ENCODE results near the gene EFCAB13.
A peak's percentile ranks its signal among the peaks of the same experiment; 100 is the strongest.

The EFCAB13 gene, protein sequence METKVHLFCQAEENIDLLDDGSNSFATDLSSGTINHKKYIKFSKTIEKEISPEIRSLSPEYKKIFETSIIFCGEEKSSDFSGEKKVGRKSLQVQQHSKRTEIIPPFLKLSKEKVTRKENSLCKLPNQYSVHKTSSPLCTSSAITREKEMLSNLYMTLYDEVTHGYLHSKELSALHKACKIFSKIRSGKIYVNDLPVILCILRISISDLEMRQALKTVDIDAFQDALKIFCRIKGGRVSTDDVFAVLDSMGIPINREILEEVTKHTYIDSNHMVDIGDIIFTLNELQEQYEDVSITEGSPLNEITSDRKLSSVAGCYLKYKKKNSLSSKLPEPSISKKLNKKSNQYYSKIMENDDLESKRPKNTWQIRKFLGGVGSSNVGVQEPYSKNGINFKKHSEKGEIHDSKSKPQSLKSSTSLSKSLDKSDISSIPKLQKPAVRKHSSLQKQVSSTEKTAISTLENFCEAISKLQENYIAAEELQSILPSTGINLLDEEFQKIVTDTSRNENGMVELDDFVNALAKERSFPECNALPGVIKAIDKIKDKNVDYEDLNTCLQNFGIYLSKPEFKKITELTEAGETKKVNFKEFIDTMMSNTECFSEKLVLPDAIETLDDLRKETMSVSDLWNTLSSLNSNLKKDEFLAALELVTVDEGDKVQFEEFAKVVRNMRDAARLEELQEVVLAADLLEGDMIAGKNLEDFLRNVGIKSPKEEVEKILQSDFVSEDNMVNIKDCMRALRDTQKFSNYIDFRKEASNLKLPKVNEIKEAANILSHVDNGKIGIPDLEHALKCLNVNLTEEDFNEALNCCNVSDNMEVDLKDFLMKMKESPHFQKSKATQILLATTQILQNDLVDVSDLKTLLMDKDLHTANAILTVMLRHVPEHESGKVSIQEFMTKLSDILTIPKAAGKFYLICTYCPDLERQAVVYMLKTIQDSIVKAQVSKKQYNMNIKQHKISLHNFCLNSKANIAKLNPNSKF

DNA sequence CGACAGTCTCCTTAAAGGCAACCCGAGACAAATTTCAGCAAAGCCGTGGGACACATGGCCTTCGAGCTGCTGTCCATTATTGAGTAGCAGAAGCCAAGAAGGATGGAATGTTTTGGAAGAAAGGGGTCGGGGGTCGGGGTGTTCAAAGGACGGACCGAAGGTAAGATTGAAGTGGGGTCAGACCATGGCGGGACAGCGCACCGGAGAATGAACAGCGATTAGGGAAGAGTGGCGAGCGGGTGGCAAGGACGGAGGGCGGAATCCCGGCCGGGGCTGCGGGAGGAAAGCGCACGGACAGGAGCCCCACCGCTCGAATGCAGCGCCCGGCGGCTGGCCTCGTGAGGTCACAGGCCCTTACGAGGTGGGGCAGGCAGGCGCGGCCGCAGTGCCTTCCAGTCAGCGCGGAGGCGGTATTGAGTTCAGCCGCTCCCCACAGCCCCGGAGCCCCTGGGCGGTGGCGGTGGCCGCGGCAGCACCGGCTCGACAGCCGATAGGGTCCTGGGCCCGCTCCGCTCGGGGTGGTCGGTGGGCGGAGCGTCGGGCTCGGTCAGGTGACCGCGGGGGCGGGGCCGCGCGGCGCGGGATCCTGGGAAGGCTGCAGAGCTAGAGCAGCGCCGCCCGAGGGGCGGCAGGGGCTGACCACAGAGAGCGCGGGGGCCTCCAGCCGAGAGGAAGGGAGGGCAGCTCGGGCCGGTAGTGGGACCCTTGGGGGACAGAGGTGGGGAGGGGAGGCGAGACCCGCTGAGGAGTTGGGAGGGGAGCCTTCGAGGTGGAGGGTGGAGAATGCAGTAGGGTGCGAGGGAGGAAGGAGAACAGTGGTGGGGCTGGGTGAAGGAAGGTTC, at the start of gene EFCAB13:
Gene EFCAB13, plus strand, starts transcription at position 574 of the 842 bp plus-strand sequence. CDS start 4,399 bp downstream, outside the sequence.
- no peaks in the 10 kb centered on the region for H3K27me3 ChIP-seq
- peaks cover 0 to 4% (median 0%) of the 10 kb centered on the region in 3 donors for H3K36me3 ChIP-seq
- H3K4me3 ChIP-seq: peak within 1 kb of the TSS; percentile 80 to 90
- H3K9me3 ChIP-seq: no peaks in the 10 kb centered on the region
- H3K27ac ChIP-seq: peak within 1 kb of the TSS; percentile 95 to 97
- peak; percentile 90 to 94 for DNase-seq
- TF ChIP-seq, protein P1, sequence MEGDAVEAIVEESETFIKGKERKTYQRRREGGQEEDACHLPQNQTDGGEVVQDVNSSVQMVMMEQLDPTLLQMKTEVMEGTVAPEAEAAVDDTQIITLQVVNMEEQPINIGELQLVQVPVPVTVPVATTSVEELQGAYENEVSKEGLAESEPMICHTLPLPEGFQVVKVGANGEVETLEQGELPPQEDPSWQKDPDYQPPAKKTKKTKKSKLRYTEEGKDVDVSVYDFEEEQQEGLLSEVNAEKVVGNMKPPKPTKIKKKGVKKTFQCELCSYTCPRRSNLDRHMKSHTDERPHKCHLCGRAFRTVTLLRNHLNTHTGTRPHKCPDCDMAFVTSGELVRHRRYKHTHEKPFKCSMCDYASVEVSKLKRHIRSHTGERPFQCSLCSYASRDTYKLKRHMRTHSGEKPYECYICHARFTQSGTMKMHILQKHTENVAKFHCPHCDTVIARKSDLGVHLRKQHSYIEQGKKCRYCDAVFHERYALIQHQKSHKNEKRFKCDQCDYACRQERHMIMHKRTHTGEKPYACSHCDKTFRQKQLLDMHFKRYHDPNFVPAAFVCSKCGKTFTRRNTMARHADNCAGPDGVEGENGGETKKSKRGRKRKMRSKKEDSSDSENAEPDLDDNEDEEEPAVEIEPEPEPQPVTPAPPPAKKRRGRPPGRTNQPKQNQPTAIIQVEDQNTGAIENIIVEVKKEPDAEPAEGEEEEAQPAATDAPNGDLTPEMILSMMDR (IDR thresholded peaks at IDR 0.05): peak; percentile 18 to 34
- intact Hi-C loops (cut with DNase I; ENCODE audit: low total_unique reads): no loop called here
- H3K4me1 ChIP-seq: peaks cover 0 to 10% (median 2%) of the 10 kb centered on the region in 4 donors

DNA sequence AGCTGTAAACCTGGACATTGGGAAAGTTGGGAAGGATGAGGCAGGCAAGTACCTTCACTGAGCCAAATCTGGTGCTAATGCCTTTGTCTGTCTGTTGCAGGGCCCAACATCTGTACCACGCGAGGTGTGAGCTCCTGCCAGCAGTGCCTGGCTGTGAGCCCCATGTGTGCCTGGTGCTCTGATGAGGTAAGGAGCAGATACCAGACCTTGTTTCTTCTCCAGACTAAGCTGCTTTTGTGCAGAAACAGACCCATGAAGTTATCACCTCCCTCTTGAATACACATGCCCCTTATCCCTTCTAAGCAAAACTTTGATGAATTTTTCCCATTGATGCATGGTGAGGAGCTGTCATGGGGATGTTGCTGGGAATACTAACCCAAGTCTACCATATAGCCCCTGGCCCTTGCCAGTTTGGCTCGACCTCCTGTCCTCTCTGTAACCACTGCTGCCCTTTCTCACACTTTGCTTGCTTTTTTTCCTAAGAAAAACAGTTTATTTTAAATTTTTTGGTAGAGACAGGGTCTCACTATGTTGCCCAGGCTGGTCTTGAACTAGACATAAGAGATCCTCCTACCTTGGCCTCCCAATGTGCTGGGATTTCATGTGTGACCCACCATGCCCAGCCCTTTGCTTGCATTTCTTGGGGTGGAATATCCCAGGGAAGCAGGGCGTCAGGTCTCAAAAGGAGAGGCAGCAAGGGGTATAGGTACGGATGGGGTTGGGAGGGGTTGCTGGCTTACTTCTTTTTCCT, 49.3 kb upstream of the EFCAB13 start:
- H3K36me3 ChIP-seq: no peaks in the 10 kb centered on the region
- no peak for DNase-seq
- TF ChIP-seq, protein P1 (IDR thresholded peaks at IDR 0.05): no peak
- no peak overlapping the region for H3K4me3 ChIP-seq
- intact Hi-C loops (cut with DNase I; ENCODE audit: low total_unique reads): loop anchor here (5.0 kb wide), 1 partner anchor 38 kb away; no protein-coding TSS in a partner anchor
- H3K4me1 ChIP-seq: peaks cover 5 to 86% (median 62%) of the 10 kb centered on the region in 4 donors
- H3K27ac ChIP-seq: peak overlapping the region; percentile 85 to 92
- H3K27me3 ChIP-seq: no peaks in the 10 kb centered on the region
- no peaks in the 10 kb centered on the region for H3K9me3 ChIP-seq

DNA sequence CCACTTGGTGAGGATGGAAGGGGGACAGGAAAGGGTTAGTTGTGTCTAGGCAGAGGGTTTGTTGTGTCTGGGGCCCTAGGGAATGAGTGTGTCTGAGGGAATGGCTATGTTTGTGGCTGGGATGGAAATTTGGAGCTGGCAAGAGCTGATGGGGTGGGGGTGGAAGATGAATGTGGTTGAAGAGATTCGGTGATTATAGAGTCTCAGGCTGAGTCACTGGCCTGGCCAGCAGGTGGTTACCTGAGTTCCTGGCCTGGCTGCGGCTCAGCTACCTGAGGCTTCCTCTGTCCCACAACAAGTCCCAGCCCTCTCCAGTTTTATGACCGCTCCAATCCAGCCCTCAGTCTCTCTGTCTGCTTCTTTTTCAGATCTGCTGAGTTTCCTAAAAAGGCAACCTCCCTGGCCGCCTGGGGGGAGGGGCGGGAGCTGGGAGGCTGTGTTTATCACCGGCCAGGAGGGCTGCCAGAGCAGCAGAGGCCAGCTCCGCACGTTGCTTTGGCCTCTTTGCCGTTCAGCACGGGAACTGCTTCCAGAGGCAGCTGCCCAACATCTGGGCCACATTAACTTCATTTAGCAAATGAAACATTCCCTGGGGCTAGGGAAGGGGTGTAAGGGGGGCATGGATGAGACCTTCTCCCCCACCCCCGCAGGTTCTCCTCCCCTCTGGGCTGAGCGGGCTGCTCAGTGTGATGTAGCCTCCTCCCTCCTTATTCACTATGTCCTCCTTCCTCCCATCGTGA, 48.3 kb upstream of the EFCAB13 start:
- H3K4me1 ChIP-seq: peaks cover 5 to 86% (median 66%) of the 10 kb centered on the region in 4 donors
- H3K9me3 ChIP-seq: no peaks in the 10 kb centered on the region
- no peaks in the 10 kb centered on the region for H3K27me3 ChIP-seq
- intact Hi-C loops (cut with DNase I; ENCODE audit: low total_unique reads): no loop called here
- TF ChIP-seq, protein P1 (IDR thresholded peaks at IDR 0.05): peak in 1 of 2 experiments; percentile 25
- H3K4me3 ChIP-seq: no peak overlapping the region
- peak; percentile 94 to 97 for DNase-seq
- no peaks in the 10 kb centered on the region for H3K36me3 ChIP-seq
- peak overlapping the region; percentile 85 to 92 for H3K27ac ChIP-seq

DNA sequence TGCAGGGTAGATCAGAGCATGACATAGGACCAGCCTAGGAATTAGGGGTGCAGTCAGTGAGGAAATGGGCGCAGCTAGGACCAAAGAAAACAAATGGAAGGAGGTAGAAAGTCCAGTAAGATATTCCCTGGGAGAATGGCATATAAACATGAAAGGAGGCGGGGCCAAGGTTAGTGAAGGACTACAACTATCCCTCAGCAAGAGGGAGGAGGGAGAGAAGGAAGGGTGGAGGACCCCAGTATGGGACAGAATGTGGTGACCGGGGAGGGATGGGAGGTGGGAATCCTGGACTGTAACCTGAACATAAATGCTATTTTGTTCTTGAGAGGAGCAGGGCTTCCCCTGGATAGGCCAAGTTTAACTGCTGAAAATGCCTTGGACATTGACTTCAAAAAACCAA, 47.3 kb upstream of the EFCAB13 start:
- DNase-seq: no peak
- no peaks in the 10 kb centered on the region for H3K27me3 ChIP-seq
- H3K27ac ChIP-seq: peak overlapping the region; percentile 85 to 92
- no peaks in the 10 kb centered on the region for H3K9me3 ChIP-seq
- no peak overlapping the region for H3K4me3 ChIP-seq
- H3K36me3 ChIP-seq: no peaks in the 10 kb centered on the region
- H3K4me1 ChIP-seq: peaks cover 5 to 88% (median 73%) of the 10 kb centered on the region in 4 donors
- TF ChIP-seq, protein P1 (IDR thresholded peaks at IDR 0.05): no peak
- intact Hi-C loops (cut with DNase I; ENCODE audit: low total_unique reads): no loop called here

Data from tibial artery (tissue), 4 donors.